Stimulated activated CD8-positive, alpha-beta memory T cell treated with anti-CD3 and anti-CD28 coated beads, Interleukin-15, amount 100 ng/mL, for 4 hours (primary cell): ENCODE results near the gene CD70.
"Not testable (repeated sequence)": the region's sequence is repeated elsewhere in the genome, so short reads cannot be mapped to it uniquely, and the experiment has no call there.

Source experiments
- DNase-seq, 2 donors: peaks; one replicate each; pipeline ENCODE4 v3.0.0-alpha.2; 2020; ENCODE audit warnings: low read depth in 2 of 2

The CD70 gene

DNA sequence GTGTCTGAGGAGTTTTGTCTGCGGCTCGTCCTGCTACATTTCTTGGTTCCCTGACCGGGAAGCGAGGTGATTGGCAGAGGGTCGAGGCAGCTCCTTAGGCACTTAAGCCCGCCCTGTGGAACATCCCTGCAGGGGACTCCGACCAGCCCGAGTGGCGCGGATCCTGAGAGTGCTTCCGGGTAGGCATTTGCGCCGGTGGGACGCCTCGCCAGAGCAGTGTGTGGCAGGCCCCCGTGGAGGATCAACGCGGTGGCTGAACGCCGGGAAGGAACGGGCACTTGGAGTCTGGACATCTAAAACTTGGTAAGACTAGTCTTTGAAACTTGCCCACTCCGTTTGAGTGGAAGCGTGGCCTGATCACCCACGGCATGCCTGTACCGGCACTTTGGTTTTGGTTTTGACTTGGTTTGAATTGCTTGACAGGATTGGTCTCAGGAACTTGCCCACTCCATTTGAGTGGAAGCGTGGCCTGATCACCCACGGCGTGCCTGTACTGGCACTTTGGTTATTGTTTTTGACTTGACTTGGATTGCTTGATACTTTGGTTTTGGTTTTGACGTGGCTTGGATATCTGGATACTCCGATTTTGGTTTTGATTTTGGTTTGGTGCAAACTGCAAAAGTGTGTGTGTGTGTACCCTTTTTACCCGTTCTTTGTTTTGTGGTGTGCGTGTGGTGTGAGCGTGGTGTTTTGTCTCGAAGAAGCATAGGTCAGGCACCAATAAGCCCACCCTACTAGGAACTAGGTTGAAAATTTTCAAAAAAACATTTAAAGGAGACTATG lies 6.7 kb upstream of the CD70 start:
- not testable (repeated sequence) for DNase-seq

DNA sequence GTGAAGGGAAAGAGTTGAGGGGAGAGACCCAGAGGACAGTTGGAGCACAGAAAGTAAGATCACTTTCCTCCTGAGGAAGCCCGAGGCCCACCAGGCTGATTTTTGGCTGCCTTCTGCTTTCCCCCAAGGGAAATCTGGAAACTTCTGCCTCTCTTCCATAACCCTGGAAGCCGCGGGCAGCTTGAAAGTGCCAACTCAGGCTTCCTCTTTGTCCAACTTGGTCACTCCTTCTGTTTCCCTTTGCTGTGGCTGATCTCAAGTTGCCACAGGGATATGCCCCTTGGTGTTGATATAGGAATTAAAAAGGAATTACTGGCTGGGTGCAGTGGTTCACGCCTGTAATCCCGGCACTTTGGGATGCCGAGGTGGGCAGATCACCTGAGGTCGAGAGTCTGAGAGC lies 5.7 kb upstream of the CD70 start:
- no peak for DNase-seq

GRCh38 chr19:6593651-6594416 lies 2.9 kb upstream of the CD70 start:
- DNase-seq, result no peak

GRCh38 chr19:6590258-6590826 lies 608 bp downstream of the CD70 start:
- no peak for DNase-seq

DNA sequence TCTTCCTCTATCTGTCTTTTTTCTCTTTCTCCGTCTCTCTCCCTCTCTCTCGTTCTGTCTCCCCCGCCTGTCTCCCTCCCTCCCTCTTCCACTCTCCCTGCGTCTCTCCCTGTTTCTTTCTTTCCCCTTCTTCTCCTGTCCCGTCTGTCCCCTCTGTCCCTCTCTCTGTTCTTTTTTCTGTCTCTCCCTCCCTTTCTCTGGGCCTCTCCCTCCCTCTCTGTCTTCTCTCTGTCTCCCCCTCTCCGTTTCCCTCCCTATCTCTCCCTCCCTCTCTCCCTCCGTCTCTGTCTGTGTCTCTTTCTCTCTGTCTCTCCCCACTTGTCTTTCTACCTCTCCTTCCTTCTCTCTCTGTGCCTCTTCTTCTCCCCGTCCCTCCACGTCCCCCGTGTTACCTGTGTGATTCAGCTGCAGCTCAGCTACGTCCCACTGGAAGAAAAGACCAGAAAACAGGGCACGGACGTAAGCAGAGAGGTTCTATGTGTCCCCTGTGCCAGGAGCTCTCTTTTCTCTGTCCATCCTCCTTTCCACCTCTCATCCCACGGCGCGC lies 1.2 kb downstream of the CD70 start:
- no peak for DNase-seq

- no peak for DNase-seq
Measured at GRCh38 chr19:6588508-6589345, 2.2 kb downstream of the CD70 start.

DNA sequence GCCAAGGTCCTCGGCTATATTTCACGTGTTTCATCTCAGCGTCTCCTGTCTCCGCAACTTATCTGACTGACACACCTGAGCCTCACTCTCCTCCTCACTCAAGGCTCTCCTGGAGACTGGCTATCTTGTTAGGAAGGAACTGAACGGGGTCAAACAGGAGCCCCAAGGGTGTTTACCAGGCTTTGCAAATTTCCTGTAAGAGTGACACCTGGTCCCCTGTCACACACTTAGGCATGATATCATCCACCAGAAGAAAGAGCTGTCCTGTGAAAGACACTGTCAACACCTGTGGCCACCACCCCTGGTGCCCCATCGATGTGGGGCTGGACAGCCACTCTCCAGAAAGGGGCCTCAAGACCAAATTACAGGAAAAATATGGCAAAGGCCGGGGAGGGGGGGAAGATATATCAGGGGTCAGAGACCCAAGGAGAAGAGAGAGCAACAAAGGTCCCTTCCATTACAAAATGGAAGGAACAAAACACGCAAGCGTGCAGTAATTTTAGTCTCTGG lies 2.9 kb downstream of the CD70 start:
- no peak for DNase-seq

DNA sequence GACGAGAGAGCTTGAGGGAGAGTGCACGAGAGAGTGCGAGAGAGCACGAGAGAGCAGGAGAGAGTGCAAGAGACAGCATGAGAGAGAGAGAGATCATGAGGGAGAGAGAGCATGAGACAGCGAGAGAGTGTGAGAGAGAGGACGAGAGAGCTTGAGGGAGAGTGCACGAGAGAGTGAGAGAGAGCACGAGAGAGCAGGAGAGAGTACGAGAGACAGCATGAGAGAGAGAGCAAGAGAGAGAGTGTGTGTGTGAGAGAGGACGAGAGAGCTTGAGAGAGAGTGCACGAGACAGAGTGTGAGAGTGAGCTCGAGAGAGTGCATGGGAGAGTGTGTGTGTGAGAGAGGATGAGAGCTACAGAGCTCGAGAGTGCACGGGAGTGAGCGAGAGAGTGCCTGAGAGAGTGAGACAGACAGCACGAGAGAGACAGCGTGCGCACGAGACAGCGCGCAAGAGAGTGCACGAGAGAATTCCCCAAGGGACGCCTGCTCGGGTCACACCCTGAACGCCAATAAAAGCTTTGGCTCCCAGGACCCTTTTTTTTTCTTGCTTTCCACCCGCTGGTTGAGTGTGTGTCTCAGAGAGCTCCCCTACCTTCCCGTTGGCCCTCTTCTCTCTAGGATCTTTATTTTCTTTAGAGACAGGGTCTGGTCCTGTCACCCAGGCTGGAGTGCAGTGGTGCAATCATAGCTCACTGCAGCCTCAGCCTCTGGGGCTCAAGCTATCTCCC lies 3.7 kb downstream of the CD70 start:
- DNase-seq, result no peak

- no peak for DNase-seq
Measured at GRCh38 chr19:6586726-6587092, 4.2 kb downstream of the CD70 start.

GRCh38 chr19:6586056-6586455 lies 4.9 kb downstream of the CD70 start:
- DNase-seq, result no peak

DNA sequence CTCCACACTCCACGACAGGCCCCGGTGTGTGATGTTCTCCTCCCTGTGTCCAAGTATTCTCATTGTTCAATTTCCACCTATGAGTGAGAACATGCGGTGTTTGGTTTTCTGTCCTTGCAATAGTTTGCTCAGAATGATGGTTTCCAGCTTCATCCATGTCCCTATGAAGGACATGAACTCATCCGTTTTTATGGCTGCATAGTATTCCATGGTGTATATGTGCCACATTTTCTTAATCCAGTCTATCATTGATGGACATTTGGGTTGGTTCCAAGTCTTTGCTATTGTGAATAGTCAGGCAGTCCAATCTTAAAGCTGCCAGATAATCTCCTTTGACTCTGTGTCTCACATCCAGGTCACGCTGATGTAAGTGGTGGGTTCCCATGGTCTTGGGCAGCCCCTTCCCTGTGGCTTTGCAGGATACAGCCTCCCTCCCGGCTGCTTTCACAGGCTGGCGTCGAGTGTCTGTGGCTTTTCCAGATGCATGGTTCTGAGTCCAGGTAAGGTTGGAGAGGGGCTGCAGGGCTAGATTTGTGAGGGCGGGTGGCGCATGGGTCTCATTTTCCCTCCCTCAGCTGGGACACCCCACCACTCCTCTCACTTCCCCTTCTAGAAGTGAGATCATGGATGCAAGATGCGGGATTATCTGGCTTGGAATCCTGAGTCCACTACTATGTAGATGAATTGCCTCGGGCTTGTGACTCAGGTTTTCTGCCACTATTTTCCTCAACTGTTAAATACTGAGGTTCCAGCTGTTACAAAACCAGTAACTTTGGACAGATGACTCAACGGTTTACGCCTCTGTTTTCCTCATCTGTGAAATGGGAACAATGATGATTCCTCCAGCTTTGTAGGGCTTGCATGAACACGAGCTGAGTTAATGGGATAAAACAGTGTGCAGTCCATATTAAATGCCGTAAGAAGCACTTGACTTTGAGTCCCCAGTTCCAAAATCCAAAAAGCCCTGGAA lies 8.2 kb downstream of the CD70 start:
- not testable (repeated sequence) for DNase-seq

DNA sequence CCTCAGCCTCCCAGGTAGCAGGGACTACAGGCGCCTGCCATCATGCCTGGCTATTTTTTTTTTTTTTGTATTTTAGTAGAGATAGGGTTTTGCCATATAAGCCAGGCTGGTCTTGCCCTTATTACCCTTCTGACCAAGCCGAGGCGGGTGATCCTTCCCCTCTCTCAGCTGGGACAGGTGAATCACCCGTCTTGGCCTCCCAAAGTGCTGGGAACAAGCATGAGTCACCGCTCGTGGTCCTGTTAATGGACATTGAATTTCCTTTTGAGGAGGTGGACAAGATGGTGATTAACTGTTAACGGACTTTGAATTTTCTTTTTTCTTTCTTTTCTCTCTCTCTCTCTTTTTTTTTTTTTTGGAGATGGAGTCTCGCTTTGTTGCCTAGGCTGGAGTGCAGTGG lies 10.6 kb downstream of the CD70 start:
- no peak for DNase-seq

- no peak for DNase-seq
Measured at GRCh38 chr19:6579450-6580178, 11.3 kb downstream of the CD70 start.

- no peak for DNase-seq
Measured at GRCh38 chr19:6577476-6578125, 13.3 kb downstream of the CD70 start.

DNA sequence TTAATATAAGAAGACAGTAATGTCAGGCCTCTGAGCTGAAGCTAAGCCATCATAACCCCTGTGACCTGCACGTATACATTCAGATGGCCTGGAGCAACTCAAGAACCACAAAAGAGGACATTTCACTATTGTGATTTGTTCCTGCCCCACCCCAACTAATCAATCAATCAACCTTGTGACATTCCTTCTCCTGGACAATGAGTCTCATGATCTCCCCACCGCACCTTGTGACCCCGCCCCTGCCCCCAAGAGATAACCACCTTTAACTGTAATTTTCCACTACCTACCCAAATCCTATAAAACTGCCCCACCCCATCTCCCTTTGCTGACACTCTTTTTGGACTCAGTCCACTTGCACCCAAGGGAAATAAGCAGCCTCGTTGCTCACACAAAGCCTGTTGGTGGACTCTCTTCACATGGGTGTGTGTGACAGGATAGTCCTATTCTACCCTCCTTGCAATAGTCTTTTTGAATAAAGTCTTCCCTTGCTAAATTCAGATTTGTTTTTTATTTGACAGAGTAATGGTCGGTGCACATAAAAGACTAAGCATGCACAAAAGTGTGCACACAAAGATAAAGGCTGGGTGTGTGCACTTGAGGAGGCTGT lies 14.0 kb downstream of the CD70 start:
- no peak for DNase-seq

DNA sequence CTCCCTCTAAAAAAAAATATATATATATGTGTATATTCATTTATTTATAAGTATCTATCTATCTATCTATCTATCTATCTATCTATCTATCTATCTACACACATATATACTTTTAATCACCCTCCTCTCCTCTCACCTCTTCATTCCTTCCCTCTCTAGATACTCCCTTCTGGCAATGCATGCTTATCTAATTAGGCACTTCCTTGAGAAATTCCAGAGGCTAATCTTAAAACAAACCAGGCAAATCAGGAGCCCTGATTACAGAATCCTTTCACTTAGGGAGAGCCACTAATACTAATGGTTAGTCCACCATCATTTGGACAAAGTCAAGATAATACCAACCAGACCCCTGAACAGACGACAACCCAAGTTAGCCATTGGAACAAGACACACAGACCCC lies 17.6 kb downstream of the CD70 start:
- DNase-seq, result no peak

DNA sequence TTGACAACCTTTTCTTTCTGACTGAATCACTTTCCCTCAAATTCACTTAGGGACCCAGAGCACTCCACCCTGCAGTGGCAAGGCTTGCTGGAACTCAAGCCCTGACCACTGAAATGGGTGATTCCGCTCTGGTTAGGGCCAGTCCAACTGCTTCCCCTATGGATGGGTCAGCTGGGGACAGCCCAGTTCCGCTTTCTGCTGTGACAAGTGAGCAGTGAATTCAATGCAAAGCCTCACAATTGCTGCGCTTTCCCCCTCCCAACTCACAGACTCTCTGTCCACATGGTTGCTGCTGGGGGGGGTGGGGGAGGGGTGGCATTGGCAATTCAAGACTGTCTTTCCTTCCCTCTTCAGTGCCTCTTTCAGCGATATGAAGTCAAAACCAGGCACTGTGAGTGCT lies 18.7 kb downstream of the CD70 start:
- DNase-seq, result no peak

DNA sequence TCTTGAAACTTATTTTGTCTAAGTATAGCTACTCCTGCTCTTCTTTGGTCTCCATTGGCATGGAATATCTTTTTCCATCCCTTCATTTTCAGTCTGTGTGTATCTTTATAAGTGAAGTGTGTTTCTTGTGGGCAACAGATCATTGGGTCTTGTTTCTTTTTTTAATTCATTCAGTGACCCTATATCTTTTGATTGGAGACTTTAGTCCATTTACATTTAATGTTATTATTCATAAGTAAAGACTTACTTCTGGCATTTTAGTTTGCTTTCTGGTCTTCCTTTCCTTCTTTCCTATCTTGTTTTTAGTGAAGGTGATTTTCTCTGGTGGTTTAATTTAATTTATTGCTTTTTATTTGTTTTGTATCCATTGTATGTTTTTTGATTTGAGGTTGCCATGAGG lies 19.8 kb downstream of the CD70 start:
- DNase-seq, result no peak
